GM10847 (cell line): Measurements from ENCODE around the gene TMEM40.

Source experiments
- POLR2A ChIP-seq: IDR thresholded peaks from 2 replicates; pipeline ENCODE4 v1.6.1; 2011; ENCODE audit not compliant: insufficient read length; ENCODE audit errors: extremely low read depth

TMEM40 gene, protein sequence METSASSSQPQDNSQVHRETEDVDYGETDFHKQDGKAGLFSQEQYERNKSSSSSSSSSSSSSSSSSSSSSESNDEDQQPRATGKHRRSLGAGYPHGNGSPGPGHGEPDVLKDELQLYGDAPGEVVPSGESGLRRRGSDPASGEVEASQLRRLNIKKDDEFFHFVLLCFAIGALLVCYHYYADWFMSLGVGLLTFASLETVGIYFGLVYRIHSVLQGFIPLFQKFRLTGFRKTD

DNA sequence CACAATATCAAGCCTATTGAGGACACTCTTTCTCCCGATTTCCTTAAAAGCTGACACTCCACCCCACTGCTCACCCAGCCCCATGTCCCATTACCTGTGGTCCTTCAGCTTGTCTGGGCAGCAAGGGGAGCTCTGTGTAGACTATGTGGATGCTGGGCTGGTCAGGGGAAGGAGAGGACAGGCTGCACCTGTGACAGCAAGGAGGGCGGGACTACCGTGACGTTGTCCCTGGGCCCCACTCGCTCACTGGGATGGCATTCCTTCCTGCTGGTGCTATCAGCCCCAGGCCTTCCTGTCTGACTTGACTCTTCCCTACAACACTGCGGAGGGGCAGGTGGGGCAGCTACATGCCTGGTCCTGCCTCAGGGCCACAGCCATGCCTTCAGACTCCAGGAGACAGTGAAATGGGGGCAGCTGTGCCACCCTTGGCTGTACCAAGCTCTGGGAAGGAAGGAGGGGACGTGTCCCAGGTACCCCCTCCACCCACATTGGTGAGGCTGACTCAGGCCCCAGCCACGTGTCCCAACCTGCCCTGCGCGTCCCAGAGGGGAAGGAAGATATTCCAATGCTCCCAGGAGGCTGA is at the start of gene TMEM40:
Gene TMEM40, minus strand, starts transcription at position 163 of the 583 bp plus-strand sequence. CDS start 9,427 bp downstream, outside the sequence.
- TF ChIP-seq POLR2A = no peak

DNA sequence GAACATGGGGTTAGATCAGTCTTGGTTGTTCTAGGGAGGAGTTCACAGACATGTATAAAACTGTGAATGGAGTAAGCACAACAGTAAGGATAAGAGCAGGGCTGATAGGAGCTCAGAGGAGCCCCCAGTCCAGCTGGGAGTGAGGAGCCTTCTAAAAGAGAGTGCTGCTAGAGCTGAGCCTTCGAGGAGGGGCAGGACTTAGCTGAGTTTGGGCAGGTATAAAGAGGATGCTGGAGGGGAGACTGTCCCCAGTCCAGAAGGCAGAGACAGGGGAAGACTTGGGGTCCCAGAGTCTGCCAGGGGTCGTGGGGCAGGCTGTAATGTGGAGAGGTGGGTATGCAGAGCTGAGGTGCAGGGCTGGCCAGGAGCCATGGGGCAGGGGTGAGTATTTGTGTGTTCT is 49.5 kb upstream of the TMEM40 start:
- TF ChIP-seq POLR2A = no peak

DNA sequence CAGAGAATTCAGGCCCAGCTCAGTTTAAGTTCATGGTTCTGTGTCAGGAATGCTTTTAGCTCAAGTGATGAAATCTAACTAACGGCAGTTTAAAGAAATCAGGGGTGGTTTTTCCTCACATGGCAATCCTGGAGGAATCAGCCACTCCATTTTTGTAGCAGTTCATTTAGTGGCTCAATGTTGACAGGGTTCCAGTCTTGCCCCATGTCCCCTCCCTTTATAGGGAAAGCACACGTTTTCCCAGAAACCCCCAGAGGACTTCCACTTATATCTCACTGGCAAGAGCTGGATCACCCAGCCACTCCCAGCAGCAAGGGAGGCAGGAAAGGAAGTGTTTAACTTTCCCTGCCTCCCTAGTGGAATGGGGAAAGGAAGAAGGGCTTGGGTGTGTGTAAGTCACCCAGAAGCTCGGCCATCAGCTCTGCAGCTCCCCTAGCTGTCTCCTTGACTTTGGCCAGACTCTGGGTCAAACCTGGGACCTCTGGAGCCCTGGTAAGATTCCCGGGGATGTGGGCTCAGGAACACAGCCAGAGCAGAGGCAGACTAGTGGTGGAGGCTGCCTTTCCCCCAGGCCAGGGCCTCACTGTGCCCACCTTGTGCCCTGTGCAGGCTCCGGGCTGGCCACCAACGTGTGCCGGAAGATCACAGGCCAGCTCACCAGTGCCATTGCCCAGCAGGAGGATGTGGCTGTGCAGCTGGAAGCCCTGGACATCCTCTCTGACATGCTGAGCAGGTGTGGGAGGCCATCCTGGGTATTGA is 48.7 kb upstream of the TMEM40 start:
- no peak for TF ChIP-seq POLR2A

DNA sequence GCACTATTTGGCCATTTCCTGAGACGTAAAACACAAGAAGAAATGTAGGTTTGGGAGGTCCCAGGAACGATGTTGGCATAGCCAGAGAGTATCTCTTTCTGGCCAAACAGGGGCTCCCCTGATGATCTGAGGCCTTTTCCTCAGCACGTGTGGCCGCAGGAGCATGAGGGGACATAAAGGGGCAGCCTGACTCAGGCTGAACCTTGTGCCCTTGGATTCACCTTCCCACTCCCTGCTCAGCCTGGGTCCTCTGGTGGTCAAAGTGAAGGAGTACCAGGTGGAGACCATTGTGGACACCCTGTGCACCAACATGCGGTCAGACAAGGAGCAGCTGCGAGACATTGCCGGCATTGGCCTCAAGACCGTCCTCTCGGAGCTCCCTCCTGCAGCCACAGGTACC is 48.0 kb upstream of the TMEM40 start:
- no peak for TF ChIP-seq POLR2A

DNA sequence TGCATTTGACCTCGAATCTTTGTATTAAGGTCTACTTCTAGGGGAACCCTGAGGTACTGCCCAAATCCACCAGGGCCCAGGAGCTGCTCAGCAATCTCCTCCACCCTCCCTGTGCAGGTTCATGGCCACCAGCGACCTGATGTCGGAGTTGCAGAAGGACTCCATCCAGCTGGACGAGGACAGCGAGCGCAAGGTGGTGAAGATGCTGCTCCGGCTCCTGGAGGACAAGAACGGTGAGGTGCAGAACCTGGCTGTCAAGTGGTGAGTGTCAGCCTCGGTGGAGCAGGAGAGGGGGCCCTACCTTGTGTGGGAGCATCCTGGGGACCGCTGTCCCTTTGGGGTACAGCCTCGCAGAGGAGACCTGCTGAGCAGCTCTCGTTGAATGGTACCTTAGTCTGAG is 44.3 kb upstream of the TMEM40 start:
- TF ChIP-seq POLR2A = no peak

- no peak for TF ChIP-seq POLR2A
Measured at GRCh38 chr3:12799525-12800440, 40.7 kb upstream of the TMEM40 start.

- TF ChIP-seq POLR2A = no peak
Measured at GRCh38 chr3:12798559-12799179, 39.6 kb upstream of the TMEM40 start.

DNA sequence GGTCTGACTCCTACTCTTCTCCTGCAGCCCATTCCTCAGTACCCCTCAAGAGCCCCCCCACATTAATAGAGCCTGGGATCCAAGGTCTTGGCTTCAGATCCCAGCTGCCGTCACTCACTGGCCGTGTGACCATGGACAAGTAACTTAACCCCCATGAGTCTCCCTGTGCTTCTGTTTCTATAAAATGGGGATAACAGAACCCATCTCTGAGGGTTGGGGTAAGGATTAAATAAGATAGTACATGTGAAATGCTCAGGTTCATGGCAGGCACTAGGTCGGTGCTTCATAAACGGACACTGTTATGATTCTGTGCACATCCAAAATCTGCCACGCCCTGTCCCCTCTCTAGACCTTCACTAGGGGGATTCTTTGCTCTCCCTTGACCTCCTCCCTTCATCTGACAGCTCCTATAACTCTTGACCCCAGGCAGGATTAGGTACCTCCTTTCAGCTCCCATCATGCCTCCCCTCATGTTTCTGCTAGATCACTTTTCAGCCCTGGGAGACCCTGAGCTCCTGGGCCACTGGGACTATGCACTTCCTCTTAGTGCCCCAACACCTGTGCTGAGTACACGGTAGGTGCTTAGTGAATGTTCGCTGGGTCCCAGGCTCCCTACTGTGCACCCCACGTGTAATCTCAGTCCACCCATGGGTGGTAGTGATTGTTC is 39.0 kb upstream of the TMEM40 start:
- no peak for TF ChIP-seq POLR2A

DNA sequence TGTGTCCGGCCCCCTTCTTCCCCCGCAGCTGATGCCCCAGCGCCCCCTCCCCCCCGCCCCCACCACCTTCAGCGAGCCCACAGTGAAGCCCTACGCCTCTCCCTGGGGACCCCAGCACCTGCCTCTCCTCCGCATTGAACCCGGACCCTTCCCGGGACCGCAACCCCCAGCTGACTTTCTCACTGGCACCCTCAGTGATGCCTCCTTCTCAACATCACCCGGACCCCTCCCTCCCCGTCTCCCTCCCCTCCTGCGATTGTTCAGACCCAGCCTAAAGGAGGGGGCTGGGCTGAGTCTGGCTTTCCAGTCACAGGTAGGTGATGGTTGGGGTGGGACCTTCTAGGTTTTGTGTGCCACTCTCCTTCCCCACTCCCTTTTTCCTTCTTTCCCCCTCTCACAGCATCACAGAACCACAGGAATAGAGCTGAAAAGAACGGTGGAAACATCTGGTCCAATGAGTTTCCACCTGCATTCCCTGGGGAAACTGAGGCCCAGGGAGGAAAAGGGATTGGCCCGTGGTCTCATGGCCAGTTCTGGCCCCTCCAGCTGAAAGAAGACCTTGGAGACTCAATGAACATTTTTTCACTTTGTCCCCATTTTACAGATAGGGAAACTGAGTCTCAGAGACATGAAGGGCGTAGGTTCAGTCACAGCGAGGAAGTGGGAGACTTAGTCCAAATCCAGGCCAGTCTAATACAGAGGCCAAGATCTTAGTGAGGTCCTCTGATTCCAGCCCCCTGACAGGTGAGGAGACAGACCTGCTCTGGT is 38.2 kb upstream of the TMEM40 start:
- no peak for TF ChIP-seq POLR2A

- no peak for TF ChIP-seq POLR2A
Measured at GRCh38 chr3:12796171-12797123, 37.4 kb upstream of the TMEM40 start, which contains the start of gene CAND2. Gene CAND2 (plus strand): TSS chr3:12796680. CDS start chr3:12796721, 41 bp downstream.

DNA sequence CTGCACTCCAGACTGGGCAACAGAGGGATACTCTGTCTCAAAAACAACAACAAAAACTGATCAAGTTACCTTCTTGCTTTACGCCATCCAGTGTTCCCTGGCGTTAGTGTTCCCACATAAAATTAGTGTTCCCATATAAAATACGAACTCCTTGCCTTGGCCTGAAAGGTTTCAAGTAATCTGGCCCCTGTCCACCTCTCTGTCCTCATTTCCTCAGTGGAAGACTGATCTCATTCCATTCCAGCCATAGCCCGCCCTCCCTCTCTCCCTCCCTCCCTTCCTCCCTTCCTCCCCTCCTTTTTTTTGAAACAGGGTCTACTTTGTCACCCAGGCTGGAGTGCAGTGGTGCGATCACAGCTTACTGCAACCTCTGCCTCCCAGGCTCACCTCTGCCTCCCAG is 34.6 kb upstream of the TMEM40 start:
- TF ChIP-seq POLR2A = no peak

GRCh38 chr3:12791430-12791829 is 32.4 kb upstream of the TMEM40 start:
- TF ChIP-seq POLR2A = no peak
